ENCODE measurements around the gene OR10H2. TPM values are rescaled to one million over a fixed set of nuclear protein-coding genes. Genes with fewer than 3 reads are reported as not detected.

OR10H2 gene
- total and polyA plus RNA-seq, 2 of the 8 experiments (the other 6 are each of a cell fraction or from before 2014, with no cell fraction given): not detected

DNA sequence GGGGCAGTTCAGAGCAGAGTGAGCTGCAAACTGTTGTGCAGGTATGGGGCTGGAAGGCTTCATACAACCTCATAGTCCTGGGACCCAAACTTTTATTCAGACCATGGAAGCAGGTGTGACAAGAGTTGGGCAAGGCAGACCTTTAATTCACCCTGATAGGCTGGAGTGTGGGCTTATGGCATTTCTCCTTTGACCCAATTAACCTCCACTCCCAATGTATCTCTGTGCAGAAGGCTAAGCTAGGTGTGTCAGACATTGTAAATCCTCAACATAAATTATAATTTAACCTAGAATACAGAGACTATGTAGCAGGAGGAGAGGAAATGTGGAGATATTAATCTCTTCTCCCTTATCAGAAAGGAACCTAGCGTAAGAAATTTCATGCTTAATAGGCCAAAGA lies 12.2 kb upstream of the OR10H2 start:
- Histone ChIP-seq H3K9ac (replicated peaks in 1 of 4; ENCODE audit: extremely low read depth in 1 of 4, low read depth in 3 of 4, low read length in 3 of 4) (no peak overlapping the region), H2AFZ (ENCODE audit: low read length) (no peak overlapping the region), H2BK5ac (ENCODE audit: low read depth, low read length) (no peak overlapping the region), H3K14ac (ENCODE audit: insufficient read length) (no peak overlapping the region), H3K4me3 (ENCODE audit: extremely low read depth in 1 of 4, insufficient read depth in 2 of 4, low read depth in 3 of 4, low read length in 4 of 4) (no peak overlapping the region), H4K20me1 (replicated peaks in 1 of 2; ENCODE audit: control insufficient read depth in 1 of 2, insufficient read depth in 2 of 2, low read length in 2 of 2) (no peaks in the 10 kb centered on the region), H3K56ac (replicated peaks; ENCODE audit: insufficient read length, low read depth, low read length) (no peak overlapping the region), H4K5ac (ENCODE audit: insufficient read length, low read depth, low read length) (no peak overlapping the region), H2AK5ac (ENCODE audit: low read depth, low read length) (no peak overlapping the region), H4K8ac (ENCODE audit: extremely low read depth, insufficient read depth, low read length) (no peak overlapping the region), H2BK20ac (ENCODE audit: low read length) (no peak overlapping the region), H3K23ac (ENCODE audit: insufficient read length) (no peak overlapping the region), H4K91ac (replicated peaks; ENCODE audit: insufficient read length, low read length) (no peak overlapping the region), H3K9me3 (ENCODE audit: insufficient read depth in 2 of 2, low read depth in 1 of 2, low read length in 1 of 2) (peaks cover 62 to 66% of the 10 kb centered on the region in 2 experiments), H3K79me1 (ENCODE audit: low read depth, low read length) (no peaks in the 10 kb centered on the region), H3K4me1 (replicated peaks in 1 of 4; ENCODE audit: control insufficient read depth in 3 of 4, insufficient read depth in 4 of 4, low read length in 3 of 4) (no peaks in the 10 kb centered on the region), H3K27me3 (replicated peaks in 1 of 4; ENCODE audit: control insufficient read depth in 3 of 4, extremely low read depth in 1 of 4, insufficient read depth in 3 of 4, low read length in 3 of 4) (no peaks in the 10 kb centered on the region), H3K79me2 (ENCODE audit: control insufficient read depth in 1 of 2, insufficient read depth in 2 of 2, low read length in 2 of 2) (no peaks in the 10 kb centered on the region), H3K23me2 (ENCODE audit: low read depth, low read length) (no peaks in the 10 kb centered on the region), H2BK120ac (replicated peaks; ENCODE audit: low read depth, low read length) (no peak overlapping the region), H3K18ac (ENCODE audit: extremely low read depth, low read length) (no peak overlapping the region), H3K27ac (ENCODE audit: low read depth, low read length) (no peak overlapping the region), H2BK12ac (ENCODE audit: low read depth, low read length) (no peak overlapping the region), H3K4ac (replicated peaks; ENCODE audit: insufficient read length, low read depth, low read length) (no peak overlapping the region), H2BK15ac (ENCODE audit: low read length) (no peak overlapping the region), H3K4me2 (ENCODE audit: insufficient read depth in 1 of 2, low read depth in 2 of 2, low read length in 2 of 2) (no peak overlapping the region), H3K36me3 (ENCODE audit: control insufficient read depth in 2 of 4, insufficient read depth in 4 of 4, low read length in 3 of 4) (no peaks in the 10 kb centered on the region)
- ChIA-PET CTCF (ENCODE audit: partially characterized antibody) (no interaction called here), POLR2A (ENCODE audit: partially characterized antibody) (no interaction called here)
- WGBS, 2 experiments (ENCODE audit: extremely low coverage in 1 of 2, insufficient coverage in 1 of 2, insufficient read length in 1 of 2, insufficient replicate concordance in 2 of 2, low coverage in 1 of 2, low lambda C conversion rate in 2 of 2, missing lambda C conversion rate in 1 of 2): 84% methylated on average over 1 of the region's 1 CpG; no CpG with 5 or more reads in 1 of the 2 experiments
- DNase-seq (ENCODE audit: low read depth in 1 of 2, low spot score in 2 of 2) (no peak), FAIRE-seq (no peak)
- no peak for TF ChIP-seq TEAD4 (IDR thresholded peaks at IDR 0.05; ENCODE audit: low read depth, low read length)
- TF ChIP-seq HDAC6 (IDR thresholded peaks at IDR 0.05; ENCODE audit: low read depth, low read length): no peak
- TF ChIP-seq SP4 (IDR thresholded peaks at IDR 0.05; ENCODE audit: low read length): no peak
- TF ChIP-seq CBX5 (IDR thresholded peaks at IDR 0.05; ENCODE audit: low read depth, low read length): no peak
- TF ChIP-seq MAX (IDR thresholded peaks at IDR 0.05): no peak
- no peak for TF ChIP-seq CBX8 (IDR thresholded peaks at IDR 0.05; ENCODE audit: borderline replicate concordance, low read depth, low read length)
- no peak for TF ChIP-seq SAP30 (IDR thresholded peaks at IDR 0.05; ENCODE audit: insufficient read depth, insufficient replicate concordance, low read length)
- TF ChIP-seq ATF3 (IDR thresholded peaks at IDR 0.05; ENCODE audit: insufficient read depth, low read depth, low read length): no peak
- no peak for TF ChIP-seq BRCA1 (IDR thresholded peaks at IDR 0.05; ENCODE audit: low read depth, low read length)
- no peak for TF ChIP-seq MAFK (IDR thresholded peaks at IDR 0.05; ENCODE audit: low read depth, low read length)
- TF ChIP-seq SIX5 (IDR thresholded peaks at IDR 0.05; ENCODE audit: low read depth, low read length): no peak
- no peak for TF ChIP-seq BACH1 (IDR thresholded peaks at IDR 0.05; ENCODE audit: low read length)
- no peak for TF ChIP-seq CREB1 (IDR thresholded peaks at IDR 0.05)
- TF ChIP-seq GABPA (IDR thresholded peaks at IDR 0.05; ENCODE audit: borderline replicate concordance, insufficient read depth, low read length): no peak
- TF ChIP-seq JUN (IDR thresholded peaks at IDR 0.05; ENCODE audit: low read depth, low read length): no peak
- no peak for TF ChIP-seq YY1 (IDR thresholded peaks at IDR 0.05; ENCODE audit: low read depth, low read length)

Measured in H1 (cell line).